Psoas muscle (tissue), 8 donors: Measurements from ENCODE around the gene SRD5A3. TPM values are rescaled to one million over a fixed set of nuclear protein-coding genes. Genes with fewer than 3 reads are reported as not detected.

Source experiments
- ATAC-seq, 4 donors: fragments of 200-7000 bp; cut with Tn5 transposase; one replicate each; pipeline ENCODE4 v1.9.1; 2020; ENCODE audit warnings: moderate library complexity in 3 of 4, mild to moderate bottlenecking in 2 of 4
- DNase-seq, 2 donors: peaks; one replicate each; pipeline ENCODE4 v3.0.0-alpha.2; 2020
- H3K27ac ChIP-seq: fragments of 200-600 bp; one replicate; pipeline ENCODE4 v1.8.0; 2022
- H3K27me3 ChIP-seq, 3 donors: fragments of 200-600 bp in 1 of 3; one replicate each; pipeline versions ENCODE4 v1.6.1 to v1.8.0; 2013 to 2022; ENCODE audit warnings: low read length in 2 of 3, mild to moderate bottlenecking in 2 of 3, moderate library complexity in 1 of 3; ENCODE audit not compliant: insufficient read depth in 3 of 3
- H3K36me3 ChIP-seq, 2 donors: fragments of 200-600 bp in 1 of 2; one replicate each; pipeline versions ENCODE4 v1.6.1 to v1.8.0; 2013 to 2022; ENCODE audit warnings: low read depth in 1 of 2, mild to moderate bottlenecking in 1 of 2, moderate library complexity in 1 of 2; ENCODE audit not compliant: insufficient read depth in 1 of 2
- H3K4me1 ChIP-seq: fragments of 200-600 bp; one replicate; pipeline ENCODE4 v1.8.0; 2022
- H3K4me3 ChIP-seq: fragments of 200-600 bp; one replicate; pipeline ENCODE4 v1.8.0; 2022; ENCODE audit warnings: mild to moderate bottlenecking
- H3K9me3 ChIP-seq: fragments of 200-600 bp; one replicate; pipeline ENCODE4 v1.8.0; 2022
- WGBS, 3 donors: extraction: QIAGEN DNeasy Blood & Tissue Kit; methylation state at CpG; one replicate each; pipeline versions ENCODE4 v1.1.6 to v1.1.7; 2013; 5-methylcytosine and 5-hydroxymethylcytosine counted together
- intact Hi-C, 2 donors: fragments of 100-400 bp; cut with DNase I; formaldehyde crosslinking; loops; one replicate each; pipeline versions ENCODE4 v1.11.0 to v1.14.2; 2022
- polyA plus RNA-seq, 3 donors: library from polyadenylated mRNA; stranded (reverse); fragments of 200-250 nt; gene quantifications; one replicate each; pipeline ENCODE4 v1.2.3, GENCODE V29; 2013
- total RNA-seq, 4 donors: library from RNA; stranded (reverse); fragmentation: NEBNext Ultra II Directional in 2 of 4; extraction: Animal tissue kit (Norgen Biotek cat#: 25700) in 2 of 4; gene quantifications; one replicate each; pipeline versions ENCODE4 v1.2.1 to v1.2.4, GENCODE V29; 2021 to 2023
- TF ChIP-seq, protein P1 (sequence below): fragments of 200-600 bp; IDR thresholded peaks from one replicate; pipeline ENCODE4 v1.8.0; 2022; ENCODE audit warnings: antibody characterized with exemption
- donor health status: healthy with polysubstance abuse.
- donor health status: DM: no; HTN: no; CAD: no; lungs with moderate emphysema.
- donor health status: Bipolar disorder and iron deficiency.
- donor health status: healthy.
- donor health status: DM: yes; HTN: yes; CAD: no.
- donor health status: DM: no; HTN: no; CAD: no.
- donor health status: DM: no; HTN: no; CAD: no.
- donor health status: DM: yes; HTN: yes; CAD: no.

The SRD5A3 gene
- total and polyA plus RNA-seq, 7 donors, result 2.1 to 8.6 (median 4.0) TPM

DNA sequence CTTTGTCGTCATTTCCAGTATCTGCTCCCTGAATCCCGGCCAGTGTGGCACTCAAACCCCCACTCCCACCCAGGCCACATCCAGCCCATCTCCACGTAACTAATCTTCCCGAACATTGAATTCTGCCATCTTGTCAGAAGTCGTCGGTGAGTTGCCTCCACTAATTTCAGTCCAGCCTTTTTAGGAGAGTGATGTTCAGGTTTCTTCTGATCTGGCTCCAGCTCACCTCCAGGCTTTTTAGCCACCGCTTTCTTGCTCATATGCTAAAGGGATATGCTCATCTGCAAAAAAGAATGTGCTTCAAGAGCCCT lies 51.0 kb downstream of the SRD5A3 start:
- Histone ChIP-seq H3K27ac (peak overlapping the region; percentile 95), H3K4me3 (peak overlapping the region; percentile 92), H3K4me1 (peaks cover 30% of the 10 kb centered on the region), H3K27me3 (no peaks in the 10 kb centered on the region), H3K9me3 (no peaks in the 10 kb centered on the region), H3K36me3 (peaks cover 0 to 11% of the 10 kb centered on the region in 2 donors)
- no peak for ATAC-seq
- TF ChIP-seq, protein P1, sequence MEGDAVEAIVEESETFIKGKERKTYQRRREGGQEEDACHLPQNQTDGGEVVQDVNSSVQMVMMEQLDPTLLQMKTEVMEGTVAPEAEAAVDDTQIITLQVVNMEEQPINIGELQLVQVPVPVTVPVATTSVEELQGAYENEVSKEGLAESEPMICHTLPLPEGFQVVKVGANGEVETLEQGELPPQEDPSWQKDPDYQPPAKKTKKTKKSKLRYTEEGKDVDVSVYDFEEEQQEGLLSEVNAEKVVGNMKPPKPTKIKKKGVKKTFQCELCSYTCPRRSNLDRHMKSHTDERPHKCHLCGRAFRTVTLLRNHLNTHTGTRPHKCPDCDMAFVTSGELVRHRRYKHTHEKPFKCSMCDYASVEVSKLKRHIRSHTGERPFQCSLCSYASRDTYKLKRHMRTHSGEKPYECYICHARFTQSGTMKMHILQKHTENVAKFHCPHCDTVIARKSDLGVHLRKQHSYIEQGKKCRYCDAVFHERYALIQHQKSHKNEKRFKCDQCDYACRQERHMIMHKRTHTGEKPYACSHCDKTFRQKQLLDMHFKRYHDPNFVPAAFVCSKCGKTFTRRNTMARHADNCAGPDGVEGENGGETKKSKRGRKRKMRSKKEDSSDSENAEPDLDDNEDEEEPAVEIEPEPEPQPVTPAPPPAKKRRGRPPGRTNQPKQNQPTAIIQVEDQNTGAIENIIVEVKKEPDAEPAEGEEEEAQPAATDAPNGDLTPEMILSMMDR, result no peak
- WGBS, 3 donors, result 17 to 34% (median 30%) methylated on average over 7 of the region's 7 CpGs
- intact Hi-C loops, result loop anchor here (5.0 kb wide), 2 partner anchors 40 to 150 kb away; partner anchors contain the start of gene CLOCK (in 1 of the 2)
- DNase-seq, result peak in 1 of 2 donors; percentile 25

- peak overlapping the region; percentile 95 for H3K27ac ChIP-seq
- H3K27me3 ChIP-seq, result no peaks in the 10 kb centered on the region
- no peaks in the 10 kb centered on the region for H3K9me3 ChIP-seq
- TF ChIP-seq, protein P1, result no peak
- intact Hi-C loops, result loop anchor here (5.0 kb wide), 2 partner anchors 40 to 150 kb away; partner anchors contain the start of gene CLOCK (in 1 of the 2)
- no peak for ATAC-seq
- H3K4me3 ChIP-seq, result peak overlapping the region; percentile 92
- H3K36me3 ChIP-seq, result peaks cover 0 to 11% of the 10 kb centered on the region in 2 donors
- no peak for DNase-seq
- peaks cover 30% of the 10 kb centered on the region for H3K4me1 ChIP-seq
- 50 to 63% (median 56%) methylated on average over 15 of the region's 15 CpGs for WGBS, 3 donors
Observed at GRCh38 chr4:55397520-55398321, 51.7 kb downstream of the SRD5A3 start.

- H3K4me3 ChIP-seq, result peak overlapping the region; percentile 92
Observed at GRCh38 chr4:55398461-55398860, 52.4 kb downstream of the SRD5A3 start.

DNA sequence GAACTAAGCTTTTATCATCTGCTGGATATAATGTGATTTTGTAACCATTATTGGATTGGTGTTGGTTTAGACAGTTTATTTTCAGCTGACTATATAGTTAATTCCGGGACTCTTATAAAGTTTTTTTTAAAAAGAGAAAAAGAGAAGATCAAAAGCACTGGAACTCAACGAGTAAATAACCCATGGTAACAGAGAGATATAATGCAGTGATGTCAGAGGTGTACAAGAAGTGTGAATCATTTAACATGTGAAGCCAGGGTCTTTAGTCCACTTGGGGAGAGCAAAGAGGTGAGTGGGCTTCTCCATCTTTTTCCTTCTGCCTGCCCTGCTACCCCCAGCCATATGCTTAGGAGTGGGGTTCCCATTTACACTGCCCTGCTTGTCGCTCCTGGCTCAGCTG lies 52.9 kb downstream of the SRD5A3 start:
- DNase-seq (no peak), ATAC-seq (no peak)
- H3K4me3 ChIP-seq, result peak overlapping the region; percentile 92
- intact Hi-C loops, result loop anchor here (5.0 kb wide), 2 partner anchors 42 to 148 kb away; partner anchors contain the start of gene CLOCK (in 1 of the 2)
- peaks cover 0 to 20% of the 10 kb centered on the region in 2 donors for H3K36me3 ChIP-seq
- H3K4me1 ChIP-seq, result peaks cover 30% of the 10 kb centered on the region
- TF ChIP-seq, protein P1, result no peak
- H3K27ac ChIP-seq, result no peak overlapping the region
- H3K9me3 ChIP-seq, result no peaks in the 10 kb centered on the region
- 60 to 72% (median 68%) methylated on average over 3 of the region's 3 CpGs for WGBS, 3 donors
- H3K27me3 ChIP-seq, result no peaks in the 10 kb centered on the region

More at GRCh38 chr4:55398461-55398860, 52.4 kb downstream of the SRD5A3 start:
- H3K4me1 ChIP-seq, result peaks cover 30% of the 10 kb centered on the region
- no peak for DNase-seq
- WGBS, 3 donors, result 63 to 68% (median 63%) methylated on average over 1 of the region's 1 CpG
- TF ChIP-seq, protein P1, result no peak
- no peaks in the 10 kb centered on the region for H3K27me3 ChIP-seq
- H3K36me3 ChIP-seq, result peaks cover 0 to 16% of the 10 kb centered on the region in 2 donors
- H3K9me3 ChIP-seq, result no peaks in the 10 kb centered on the region
- intact Hi-C loops, result loop anchor here (5.0 kb wide), 2 partner anchors 41 to 149 kb away; partner anchors contain the start of gene CLOCK (in 1 of the 2)
- peak overlapping the region; percentile 95 for H3K27ac ChIP-seq
- no peak for ATAC-seq
